Measurements from ENCODE around the gene KAZN.
"Not testable (repeated sequence)": the region's sequence is repeated elsewhere in the genome, so short reads cannot be mapped to it uniquely, and the experiment has no call there.

KAZN gene
- total RNA-seq, result 0 to 0.24 (median 0.04) reads per million in 4 donors

DNA sequence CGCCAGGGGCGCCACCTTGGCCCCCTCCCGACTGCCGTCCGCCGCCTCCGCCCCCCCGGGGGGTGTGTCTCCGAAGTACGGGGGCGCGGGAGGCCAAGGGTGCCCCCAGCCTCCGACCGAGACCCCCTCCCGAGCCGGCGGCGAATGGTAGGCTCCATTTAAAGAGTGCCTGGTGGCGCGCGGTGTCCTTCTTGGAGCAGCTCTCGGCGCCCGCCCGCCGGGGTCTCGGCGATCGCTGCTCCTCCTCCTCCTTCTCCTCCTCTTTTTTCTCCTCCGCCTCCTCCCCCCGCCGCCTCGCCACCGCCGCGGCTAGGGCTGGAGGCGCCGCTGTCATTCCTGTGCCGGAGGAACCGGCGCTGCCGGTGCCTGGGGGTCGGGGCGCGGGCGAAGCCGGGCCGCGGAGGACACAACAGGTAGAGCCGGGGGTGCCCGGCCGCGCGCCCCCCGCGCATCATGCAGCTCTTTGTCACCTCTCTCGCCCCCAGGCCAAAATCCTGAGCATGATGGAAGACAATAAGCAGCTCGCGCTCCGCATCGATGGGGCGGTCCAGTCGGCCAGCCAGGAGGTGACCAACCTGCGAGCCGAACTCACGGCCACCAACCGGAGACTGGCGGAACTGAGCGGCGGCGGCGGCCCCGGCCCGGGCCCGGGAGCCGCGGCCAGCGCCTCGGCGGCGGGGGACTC is at the start of gene KAZN:
Gene KAZN (plus strand): TSS at position 188 of the 685 bp plus-strand sequence.
- no peak for DNase-seq

DNA sequence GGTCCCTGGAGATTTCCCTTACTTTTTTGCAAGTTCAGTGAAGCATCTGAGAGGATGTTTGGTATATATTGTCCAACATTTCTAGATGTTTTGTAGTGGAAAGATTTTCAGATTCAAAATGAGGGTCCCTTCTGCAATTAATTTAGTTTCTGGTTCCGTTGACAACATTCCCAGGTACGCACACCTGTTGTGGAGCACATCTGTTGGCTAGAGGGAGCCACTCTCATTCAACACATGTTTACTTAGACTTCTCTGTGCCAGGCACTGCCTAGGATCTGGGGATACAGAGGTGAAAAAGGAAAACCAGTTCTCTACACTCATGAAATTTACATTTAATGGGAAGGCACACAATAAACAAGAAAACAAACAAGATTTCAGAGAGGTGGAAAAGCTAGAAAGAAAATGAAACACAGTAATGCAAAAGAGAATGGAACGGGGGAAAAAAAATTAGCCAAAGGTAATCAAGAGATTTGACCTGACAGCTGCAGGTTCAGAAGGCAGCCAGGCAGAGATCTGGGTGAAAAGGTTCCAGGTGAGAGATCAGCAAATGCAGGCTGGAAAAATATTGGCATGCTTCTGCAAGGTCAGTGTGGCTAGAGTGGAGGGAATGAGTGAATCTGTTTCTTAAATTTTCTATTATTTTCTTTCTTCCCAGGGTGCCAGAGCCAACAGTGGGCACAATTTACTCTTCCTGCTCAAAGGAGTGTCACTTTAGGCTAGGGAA is 48.4 kb upstream of the KAZN start:
- no peak for DNase-seq

DNA sequence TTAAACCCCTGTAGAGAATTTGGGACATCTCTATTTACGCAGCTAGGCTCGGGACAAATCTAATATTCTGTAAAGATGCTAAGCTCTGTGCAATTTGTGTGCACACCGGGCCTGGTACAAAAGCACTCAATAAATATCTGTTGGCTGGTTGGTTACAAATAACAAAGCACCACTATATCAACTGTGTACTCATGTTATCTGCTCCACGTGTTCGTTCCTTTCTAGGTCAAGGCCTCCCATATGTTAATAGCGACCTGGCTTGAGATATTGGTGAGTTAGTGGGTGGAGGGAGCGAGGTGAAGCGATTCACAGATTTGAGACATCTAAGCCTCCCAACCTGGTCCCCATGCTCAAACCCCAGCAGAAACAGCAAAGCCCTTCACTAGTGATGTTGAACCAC is 47.1 kb upstream of the KAZN start:
- DNase-seq, result no peak

DNA sequence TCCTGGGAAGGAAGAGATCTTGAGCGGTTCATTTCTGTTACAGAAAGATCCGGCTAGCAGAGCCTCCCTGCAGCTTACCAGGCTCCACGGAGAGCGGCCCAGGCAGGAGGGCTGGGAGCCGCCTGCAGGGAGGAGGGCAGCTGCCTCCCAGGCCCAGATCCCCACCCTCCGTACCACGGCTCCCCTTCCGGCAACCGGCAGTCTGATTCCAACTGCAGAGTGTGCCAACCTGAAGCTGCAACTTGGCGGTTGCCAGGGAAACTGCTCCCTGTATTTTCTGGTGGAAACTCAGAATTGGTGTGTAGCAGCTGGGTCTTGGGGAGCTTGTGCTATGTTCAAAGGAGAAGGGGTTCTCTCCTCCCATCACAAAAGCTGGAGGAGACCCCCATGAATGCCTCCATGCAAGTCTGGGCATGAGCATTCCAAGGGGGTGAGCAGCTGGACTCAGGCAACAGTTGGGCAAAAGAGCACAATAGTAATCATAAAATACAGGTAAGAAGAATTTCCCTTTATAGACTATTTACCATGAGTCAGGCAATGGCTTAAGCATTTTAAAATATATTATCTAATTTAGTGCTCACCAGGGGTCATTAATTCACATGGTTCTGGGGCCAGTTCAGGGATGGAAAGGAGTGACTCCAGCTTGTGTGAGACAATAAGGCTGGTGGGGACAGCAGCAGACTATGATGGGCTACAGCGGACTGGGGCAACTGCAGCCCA is 46.1 kb upstream of the KAZN start:
- no peak for DNase-seq

DNA sequence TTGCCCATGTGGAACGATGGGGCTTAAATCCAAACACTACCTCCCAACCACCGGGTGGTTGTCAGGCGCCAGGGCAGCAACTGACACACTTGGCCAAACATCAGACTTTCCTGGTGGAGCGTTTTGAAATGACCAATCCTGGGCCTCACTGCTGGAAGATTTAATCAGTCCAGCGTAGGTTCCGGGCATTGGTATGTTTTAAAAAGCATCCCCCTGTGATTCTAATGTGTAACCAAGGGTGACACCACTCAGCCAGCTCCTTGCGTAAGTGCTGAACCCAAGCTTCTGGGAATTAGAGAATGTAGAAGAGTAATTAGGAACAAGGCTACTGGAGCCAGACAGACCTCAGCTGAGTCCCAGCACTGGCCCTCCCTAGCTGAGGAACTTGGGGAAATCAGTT is 44.8 kb upstream of the KAZN start:
- DNase-seq, result no peak

DNA sequence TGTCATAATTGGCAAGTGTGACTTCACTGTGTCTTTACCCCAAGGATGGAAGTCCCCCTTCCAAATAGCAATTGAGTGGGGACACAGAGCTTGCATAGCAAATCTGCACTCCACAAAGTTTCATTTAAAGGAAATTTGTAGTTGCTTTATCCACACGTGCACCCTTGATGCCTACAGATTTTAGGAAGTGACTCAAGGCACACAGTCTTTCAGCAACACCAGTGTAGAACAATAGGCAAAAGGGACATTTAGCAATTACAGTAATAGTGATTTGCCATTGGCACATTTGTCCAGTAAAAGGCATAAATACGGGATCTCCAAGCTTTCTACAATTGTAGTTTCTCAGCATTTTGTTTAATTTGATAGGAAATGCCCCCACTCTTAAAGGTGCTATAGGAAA is 43.4 kb upstream of the KAZN start:
- DNase-seq, result no peak

DNA sequence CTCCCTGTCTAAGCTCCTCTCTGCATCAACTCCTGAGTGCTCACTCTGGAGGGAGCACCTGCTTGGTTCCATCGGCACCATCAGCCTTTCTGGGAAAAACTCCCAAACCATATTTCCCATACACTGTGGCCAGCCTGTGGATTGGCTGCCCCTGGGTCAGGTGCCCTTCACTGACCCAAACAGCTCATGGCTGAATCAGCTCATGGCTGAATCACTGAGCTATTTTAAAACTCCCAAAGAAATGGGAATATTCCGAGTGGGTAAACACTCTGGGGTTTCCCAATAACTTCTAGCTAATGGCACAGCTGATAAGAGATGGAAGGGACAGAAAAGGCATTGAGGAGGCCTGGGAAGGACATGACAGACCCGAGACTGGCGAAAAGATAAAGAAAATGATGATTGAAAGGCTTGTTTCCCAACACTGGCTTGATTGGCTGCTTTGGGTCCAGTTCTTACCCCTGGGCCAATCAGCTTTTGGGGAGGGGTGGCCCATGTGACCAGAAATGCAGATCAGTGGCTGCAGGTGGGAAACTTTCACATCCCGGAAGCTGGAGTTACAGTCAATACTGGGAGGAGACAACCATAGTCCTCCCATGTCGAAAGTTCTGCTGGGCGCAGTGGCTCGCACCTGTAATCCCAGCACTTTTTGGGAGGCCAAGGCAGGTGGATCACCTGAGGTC is 37.3 kb upstream of the KAZN start:
- no peak for DNase-seq

DNA sequence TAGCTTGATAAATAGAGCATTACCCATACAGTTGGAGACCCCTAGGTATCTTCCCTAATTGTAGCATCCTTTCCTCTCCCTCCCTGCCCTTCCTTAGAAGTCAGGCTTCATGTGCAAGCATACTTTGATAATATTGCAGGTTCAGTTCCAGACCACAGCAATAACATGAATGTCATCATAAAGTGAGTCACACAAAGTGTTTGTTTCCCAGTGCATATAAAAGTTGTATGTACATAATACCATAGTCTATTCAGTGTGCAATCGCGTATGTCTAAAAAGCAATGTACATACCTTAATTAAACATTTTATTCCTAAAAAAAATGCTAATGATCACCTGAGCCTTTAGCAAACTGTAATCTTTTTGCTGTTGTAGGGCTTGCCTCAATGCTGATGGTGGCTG is 33.4 kb upstream of the KAZN start:
- no peak for DNase-seq

DNA sequence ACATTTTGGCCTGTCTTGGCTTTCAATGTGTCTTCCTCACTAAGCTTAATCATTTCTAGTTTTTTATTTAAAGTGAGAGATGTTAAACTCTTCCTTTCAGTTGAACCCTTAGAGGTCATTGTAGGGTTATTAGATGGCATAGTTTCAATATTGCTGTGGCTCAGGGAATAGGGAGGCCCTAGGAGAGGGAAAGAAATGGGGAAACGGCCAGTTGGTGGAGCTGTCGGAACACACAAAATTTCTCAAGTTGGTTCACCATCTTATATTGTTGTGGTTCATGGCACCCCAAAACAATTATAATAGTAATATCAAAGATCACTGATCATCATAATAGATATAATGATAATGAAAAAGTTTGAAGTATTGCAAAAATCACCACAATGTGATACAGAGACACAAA is 31.4 kb upstream of the KAZN start:
- DNase-seq, result no peak

DNA sequence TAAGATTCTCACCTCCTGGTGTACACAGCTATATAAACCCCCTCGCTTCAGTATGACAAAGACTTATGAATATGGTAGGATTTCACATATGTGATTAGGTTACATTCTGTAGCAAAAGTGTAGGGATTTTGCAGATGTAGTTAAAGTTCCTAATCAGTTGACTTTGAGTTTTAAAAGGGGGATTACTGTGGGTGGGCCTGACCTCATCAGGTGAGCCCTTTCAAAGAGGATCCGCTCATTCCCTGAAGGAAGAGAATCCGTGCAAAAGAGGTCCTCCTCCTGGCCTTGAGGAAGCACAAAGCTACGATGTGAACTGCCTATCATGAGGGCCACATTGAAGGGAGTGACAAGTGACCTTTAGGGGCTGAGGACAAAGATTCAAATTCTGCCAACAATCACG is 30.6 kb upstream of the KAZN start:
- DNase-seq, result no peak

DNA sequence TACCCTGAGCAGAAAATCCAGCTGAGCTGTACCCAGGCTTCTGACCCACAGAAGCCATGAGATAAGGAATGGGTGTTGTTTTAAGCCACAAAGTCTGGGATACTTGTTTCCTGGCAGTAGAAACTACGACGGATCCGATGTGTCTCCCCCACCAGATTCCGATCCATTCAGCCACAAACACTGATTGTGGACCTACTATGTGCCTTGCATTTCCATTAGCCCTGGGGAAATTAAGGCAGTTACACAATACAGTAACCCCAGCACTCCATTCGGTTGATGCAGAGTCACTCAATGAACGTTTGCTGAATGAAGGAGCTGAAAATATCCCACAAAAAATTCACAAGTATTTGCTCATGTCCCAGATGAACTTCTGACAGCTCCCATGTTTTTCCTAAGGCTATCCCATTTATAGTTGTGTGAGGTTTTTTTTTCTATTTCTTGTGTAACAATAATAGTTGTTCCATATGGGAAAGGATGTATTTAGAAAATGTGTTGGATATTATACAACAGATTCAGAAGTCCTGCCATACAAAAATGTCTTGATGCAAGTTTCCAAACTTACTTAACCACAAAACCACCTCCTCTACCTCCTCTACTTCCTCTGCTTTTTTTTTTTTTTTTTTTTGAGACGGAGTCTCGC is 29.6 kb upstream of the KAZN start:
- DNase-seq, result no peak

DNA sequence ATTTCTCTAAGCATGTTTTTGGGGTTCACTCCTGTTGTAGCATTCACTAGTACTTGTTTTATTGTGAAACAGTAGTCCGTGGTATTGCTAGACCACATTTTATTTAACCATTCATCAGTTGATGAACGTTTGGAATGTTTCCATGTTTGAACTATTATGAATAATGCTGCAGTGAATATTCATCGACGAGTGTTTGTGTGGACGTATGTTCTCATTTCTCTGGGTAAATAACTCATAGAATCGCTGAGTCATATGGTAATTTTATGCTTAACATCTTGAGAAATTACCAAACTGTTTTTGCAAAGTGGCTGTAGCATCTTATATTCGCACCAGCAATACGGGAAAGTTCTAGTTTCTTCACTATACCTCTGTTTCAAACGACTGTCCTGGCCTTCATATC is 28.0 kb upstream of the KAZN start:
- no peak for DNase-seq

DNA sequence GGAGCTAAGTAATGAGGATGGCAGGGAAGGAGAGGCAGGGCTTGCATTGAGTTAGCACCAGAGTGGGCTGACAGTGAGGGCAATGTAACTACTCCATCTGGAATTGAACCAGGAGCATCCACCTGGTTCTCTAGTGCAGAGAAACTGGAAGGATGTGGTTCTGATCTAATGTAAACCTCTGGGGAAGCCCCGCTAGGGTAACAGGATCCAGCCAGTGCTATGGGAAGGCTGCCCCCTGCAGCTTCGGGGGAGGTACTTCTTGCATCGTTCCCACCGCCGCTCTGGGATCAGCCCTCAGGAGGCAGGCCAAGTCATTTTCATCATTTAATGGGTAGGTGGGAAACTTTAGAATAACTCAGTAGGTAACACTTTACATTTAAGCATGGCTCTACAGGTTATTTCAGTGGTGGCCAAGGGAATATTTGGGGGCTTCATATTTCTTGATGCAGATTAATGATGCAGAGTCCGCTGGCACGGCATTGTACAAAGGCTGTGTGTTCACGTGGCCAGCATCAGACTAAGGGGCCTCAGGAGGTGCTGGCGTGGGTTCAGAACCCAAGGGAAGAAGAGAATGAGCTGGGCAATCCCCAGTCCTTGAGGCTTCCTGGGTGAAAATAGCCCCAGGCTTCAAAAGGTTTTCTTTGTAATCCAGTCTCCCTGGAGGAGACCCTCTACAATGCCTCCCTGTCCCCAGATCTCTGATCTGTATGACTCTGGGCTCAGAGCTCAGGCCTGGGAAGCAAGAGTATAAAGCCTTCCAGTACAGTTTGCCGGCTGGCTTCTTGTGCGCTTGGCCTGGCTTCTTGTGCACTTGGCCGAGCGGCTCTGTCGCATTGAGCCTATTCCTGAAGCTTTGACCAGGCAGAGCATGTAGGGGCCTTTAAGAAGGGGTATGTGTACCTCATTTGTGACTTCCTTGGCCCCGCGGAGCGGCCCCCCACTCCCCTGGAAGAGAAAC is 26.4 kb upstream of the KAZN start:
- DNase-seq, result no peak

DNA sequence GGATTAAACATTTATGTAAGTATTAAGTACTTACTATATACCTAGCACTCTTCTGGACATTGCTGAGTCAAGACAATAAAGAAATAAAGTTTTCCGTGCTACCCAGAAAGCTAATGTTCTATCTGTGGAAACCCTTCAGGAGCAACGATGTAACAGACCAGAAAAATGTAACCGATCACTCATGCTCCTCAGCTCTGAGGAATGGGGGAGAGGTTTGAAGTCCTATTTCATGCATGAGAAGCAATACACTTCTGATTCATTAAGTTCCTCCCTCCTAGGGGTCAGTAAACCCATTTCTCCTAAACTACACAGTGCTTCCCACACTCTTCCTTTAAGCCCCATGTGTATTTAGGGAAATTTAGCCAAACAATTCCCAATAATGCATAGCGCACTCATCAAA is 25.6 kb upstream of the KAZN start:
- DNase-seq, result no peak

DNA sequence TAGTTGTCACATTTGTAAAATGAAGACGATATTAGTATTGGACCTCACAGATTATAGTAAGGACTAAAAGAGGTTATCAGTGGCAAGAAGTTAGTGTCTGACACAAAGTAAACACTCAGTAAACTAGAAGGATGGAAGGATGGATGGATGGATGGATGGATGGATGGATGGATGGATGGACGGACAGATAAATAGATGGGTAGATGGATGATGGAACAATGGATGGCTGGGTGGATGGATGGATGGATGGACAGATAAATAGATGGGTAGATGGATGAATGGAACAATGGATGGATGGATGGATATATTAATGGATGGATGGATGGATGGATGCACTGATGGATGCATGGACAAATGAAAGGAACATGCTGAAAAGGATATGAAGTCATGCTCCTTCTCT is 22.3 kb upstream of the KAZN start:
- no peak for DNase-seq

DNA sequence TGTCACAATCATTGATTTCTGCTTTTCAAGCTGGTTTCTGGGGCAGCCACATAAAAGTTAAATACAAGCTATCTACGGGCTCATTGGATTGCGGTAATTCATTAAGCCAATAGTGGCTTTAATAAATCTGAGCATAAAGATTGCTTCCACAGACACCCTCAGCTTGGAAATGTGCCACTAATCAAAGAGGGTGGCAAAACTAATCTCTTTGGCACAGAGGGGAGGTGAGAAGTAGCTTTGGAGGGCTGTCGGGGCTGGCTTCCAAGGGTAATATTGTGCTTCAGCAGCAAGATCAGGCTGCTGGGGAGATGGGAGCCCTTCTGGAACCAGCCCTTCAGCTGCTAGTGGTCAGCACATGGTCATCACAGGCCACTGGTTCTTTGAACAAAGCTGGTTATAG is 21.2 kb upstream of the KAZN start:
- DNase-seq, result no peak

DNA sequence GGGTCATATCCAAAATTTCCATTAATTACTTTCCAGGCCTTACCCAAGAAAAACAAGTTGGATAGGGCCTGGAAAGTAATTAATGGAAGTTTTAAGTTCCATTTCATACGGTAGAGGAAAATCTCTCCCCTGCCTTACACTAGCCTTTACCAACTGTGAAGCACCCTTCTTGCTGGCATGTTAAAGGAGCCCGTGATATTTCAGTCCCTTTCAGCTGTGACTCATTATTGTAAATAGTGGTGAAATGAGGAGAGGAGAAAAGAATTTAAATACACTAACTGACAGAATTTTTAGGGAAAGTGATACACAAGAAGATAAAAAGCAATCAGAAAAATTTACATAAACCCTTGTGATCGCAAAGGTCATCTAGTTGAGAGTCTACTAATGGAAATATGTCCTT is 20.3 kb upstream of the KAZN start:
- DNase-seq, result no peak

DNA sequence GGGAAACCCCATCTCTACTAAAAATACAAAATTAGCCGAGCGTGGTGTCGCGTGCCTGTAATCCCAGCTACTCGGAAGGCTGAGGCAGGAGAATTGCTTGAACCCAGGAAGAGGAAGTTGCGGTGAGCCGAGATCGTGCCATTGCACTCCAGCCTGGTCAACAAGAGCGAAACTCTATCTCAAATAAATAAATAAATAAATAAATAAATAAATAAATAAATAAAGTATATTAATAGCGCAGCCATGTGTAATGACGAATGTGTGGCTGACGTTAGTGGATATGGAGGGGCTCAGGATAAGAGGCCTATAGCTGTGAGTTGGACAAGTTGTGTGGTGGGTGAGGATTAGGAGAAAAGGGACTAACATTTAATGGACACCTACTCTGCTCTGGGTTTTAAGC is 18.2 kb upstream of the KAZN start:
- not testable (repeated sequence) for DNase-seq

DNA sequence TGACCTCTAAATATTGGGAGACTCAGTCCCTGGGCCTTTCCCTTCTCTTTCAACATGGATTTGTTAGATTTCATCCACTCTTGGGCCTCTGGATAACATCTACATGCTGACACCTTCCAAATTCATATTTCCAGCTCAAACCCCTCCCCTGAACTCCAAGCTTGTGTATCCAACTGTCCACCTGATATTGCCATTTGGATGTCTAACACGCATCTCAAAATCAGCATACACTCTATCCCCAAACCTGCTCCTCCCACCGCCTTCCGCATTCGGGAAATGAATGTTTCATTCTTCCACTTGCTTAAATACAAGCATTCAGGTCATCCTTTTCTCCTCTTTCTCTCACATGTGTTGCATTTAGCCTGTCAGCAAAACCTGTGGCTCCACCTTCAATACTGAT is 17.5 kb upstream of the KAZN start:
- no peak for DNase-seq

DNA sequence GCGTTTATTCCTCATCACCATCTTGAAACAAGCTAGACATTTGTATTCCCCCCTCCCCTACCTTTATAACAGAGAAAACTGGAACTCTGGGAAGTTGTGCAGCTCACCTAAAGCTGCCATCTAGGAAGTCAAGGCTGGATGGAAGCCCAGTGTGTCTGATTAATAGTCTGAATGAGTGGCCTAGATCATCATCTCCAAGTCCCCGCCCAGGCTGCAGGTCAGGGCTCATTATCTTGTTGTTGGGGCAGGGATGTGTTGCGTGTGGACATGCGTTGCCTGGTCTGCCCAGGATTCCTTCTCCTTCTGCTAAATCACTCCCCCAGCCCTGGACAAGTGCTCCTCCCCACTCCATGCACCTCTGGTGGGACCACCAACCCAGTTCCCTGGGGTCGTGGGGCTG is 14.7 kb upstream of the KAZN start:
- no peak for DNase-seq

DNA sequence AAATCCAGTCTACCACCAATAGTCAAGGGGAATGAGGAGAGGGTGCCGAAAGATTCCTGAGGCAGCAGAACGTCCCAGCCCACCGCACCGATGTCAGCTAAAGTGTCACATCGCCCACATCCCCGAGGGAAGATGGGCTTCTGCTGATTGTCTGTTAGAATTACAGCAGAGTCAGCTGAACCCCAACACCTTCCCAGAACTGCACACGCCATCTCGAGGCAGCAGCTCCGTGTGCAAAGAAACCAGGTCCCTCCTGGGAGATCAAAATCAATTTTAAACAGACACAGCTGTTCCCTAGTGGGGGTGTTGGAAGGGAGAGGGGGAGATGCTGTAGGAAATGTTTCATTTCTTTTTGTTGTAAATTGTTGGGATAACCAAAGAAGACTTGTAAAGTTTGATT is 12.8 kb upstream of the KAZN start:
- DNase-seq, result no peak

Data from T-helper 1 cell (primary cell).